HepG2 (cell line): ENCODE results near the gene KIRREL3.

Experiments
- RAD21 ChIP-seq: fragments of 450-650 bp; formaldehyde crosslinking; IDR thresholded peaks from 2 replicates; pipeline ENCODE4 v1.5.0; 2020; ENCODE audit warnings: mild to moderate bottlenecking
- RARA ChIP-seq: IDR thresholded peaks from 2 replicates; pipeline ENCODE4 v1.6.1; 2016; ENCODE audit warnings: missing genetic modification reagents, missing compliant biosample characterization
- ZNF331 ChIP-seq: sonication (generic); formaldehyde crosslinking; IDR thresholded peaks from 2 replicates; pipeline ENCODE4 v1.4.0; 2020; ENCODE audit warnings: missing genetic modification reagents
- ZNF34 ChIP-seq: sonication (generic); formaldehyde crosslinking; IDR thresholded peaks from 2 replicates; pipeline ENCODE4 v1.4.0; 2020; ENCODE audit warnings: mild to moderate bottlenecking, missing genetic modification reagents, borderline replicate concordance
- ZNF441 ChIP-seq: sonication (generic); formaldehyde crosslinking; IDR thresholded peaks from 2 replicates; pipeline ENCODE4 v1.7.0; 2021; ENCODE audit warnings: missing genetic modification reagents, borderline replicate concordance
- TF ChIP-seq, protein P1 (sequence below): sonication (generic); formaldehyde crosslinking; IDR thresholded peaks from 2 replicates; pipeline ENCODE4 v1.4.0; 2020; ENCODE audit warnings: missing genetic modification reagents

DNA sequence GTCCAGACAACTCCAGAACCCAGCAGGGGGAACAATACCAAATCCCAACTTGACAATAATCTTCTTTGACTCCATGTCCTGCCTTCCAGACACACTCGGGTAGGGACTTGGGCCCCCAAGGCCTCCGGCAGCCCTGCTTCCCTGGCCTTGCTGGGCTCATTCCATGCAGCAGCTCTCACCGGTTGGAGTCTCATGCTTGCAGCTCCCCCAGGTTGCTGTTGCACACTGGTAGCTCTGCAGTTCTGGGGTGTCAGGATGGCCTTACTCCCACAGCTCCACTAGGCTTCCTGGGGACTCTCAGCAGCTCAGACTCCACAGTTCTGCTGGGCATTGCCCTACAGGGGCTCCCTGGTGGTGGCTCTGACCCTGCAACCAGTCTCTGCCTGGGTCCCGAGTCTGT, 602.3 kb downstream of the KIRREL3 start:
- TF ChIP-seq ZNF441 (CRISPR knock-in tag) (no peak), RARA (CRISPR knock-in tag) (no peak), ZNF331 (CRISPR knock-in tag) (no peak), RAD21 (CRISPR knock-in tag) (no peak), ZNF34 (no peak)
- TF ChIP-seq, protein P1, sequence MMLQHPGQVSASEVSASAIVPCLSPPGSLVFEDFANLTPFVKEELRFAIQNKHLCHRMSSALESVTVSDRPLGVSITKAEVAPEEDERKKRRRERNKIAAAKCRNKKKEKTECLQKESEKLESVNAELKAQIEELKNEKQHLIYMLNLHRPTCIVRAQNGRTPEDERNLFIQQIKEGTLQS (CRISPR knock-in tag) = no peak
